Fibroblast of peridontal ligament (primary cell): ENCODE results near the gene PRSS33.

Experiments
- DNase-seq: peaks from one replicate; pipeline ENCODE4 v3.0.0-alpha.2; 2010; ENCODE audit errors: extremely low read depth

Gene PRSS33

DNA sequence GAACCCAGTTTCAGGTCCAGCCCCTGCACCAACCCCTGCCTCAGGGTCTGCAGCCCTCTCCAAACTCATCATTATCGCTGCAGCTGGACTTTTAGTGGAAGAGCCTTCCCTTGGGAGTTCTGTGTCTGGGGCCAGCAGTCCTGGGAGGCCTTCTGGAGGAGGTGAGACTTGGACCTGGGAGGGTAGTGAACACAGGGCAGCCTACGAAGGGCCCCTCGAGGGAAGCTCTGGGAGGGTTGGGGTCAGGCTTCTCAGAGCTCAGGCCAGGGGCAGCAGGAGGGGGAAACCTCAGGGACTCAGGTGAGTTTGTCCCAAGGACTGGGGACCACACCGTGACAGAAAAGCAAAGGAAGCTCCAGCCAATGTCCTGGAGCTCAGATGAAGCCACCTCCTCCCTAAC lies 46.2 kb downstream of the PRSS33 start:
- no peak for DNase-seq

DNA sequence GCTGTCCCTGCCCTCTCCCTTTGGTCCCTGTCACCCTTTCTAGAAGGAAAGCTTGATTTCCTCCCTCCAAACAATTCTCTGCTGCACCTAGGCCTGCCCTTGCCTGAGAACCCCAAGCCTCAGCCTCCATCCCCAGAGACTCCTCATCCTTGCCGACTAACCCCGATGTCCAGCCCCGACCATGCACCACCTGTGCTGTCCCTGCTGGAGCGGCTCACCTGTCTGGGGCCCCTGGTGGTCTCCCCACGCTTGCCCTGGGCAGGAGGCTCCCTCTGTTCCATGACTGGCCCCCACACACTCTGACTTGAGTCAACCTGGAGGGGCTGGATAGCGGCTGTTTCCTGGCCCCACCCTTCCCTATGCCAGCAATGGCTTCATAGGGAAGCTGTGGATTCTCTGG lies 46.9 kb downstream of the PRSS33 start:
- DNase-seq: no peak

GRCh38 chr16:2739625-2740430 lies 47.5 kb downstream of the PRSS33 start:
- no peak for DNase-seq

DNA sequence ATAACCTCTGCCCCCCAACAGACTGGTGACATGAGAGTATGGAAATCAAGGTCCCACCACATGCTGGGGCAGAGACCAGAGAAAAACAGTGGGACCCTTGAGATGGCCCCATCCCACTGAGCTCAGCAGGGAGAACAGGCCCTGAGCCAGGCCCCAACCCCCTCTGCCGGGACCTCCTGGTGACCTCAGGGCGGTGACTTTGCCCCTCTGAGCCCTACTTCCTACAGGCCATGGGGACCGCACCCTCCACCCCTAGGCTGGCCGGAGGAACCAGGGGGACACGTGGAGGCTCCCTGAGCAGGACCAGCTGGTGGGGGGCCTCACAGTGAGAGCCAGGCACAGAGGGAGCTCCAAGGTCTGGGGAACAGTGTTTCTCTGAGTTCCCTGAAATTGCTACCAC lies 48.7 kb downstream of the PRSS33 start:
- no peak for DNase-seq

GRCh38 chr16:2737895-2738418 lies 49.4 kb downstream of the PRSS33 start:
- no peak for DNase-seq

GRCh38 chr16:2737238-2737605 lies 50.1 kb downstream of the PRSS33 start:
- DNase-seq: no peak

- no peak for DNase-seq
These were observed 50.7 kb downstream of the PRSS33 start for GRCh38 chr16:2736476-2737237.

DNA sequence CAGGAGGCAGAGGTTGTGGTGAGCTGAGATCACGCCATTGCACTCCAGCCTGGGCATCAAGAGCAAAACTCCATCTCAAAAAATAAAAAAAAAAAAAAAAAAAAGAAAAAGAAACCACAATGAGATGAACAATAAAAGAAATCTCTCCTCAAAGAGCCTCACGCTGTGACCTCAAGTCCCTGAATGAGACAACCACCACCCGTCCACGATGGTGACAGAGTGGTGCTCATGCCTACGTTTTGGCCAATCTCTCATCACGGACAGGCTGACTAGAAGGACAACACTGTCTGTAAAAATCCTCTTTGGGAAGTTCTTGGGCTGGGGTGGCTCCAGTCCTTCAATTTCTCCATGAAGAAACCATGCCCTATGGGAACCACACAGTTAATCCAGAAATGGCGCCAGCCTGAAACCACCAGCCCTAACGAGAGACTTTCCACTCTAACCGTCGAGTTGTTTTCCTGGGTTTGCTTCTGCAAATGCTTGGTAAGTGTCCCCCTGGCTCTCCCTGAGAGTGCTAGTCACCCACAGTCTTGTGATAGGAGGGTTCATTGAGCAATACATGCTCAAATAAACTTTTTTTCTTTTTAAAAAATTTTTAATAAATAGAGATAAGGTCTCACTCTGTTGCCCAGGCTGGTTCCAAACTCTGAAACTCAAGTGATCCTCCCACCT lies 52.4 kb downstream of the PRSS33 start:
- no peak for DNase-seq
